Large intestine (tissue), 3 donors: ENCODE measurements around the gene PAFAH1B1. TPM values are rescaled to one million over a fixed set of nuclear protein-coding genes. Genes with fewer than 3 reads are reported as not detected.
A peak's percentile ranks its signal among the peaks of the same experiment; 100 is the strongest.
"Not testable (repeated sequence)": the region's sequence is repeated elsewhere in the genome, so short reads cannot be mapped to it uniquely, and the experiment has no call there.

Experiments used
- DNase-seq, 2 donors: peaks; one replicate each; pipeline versions ENCODE4 v3.0.0 to v3.0.0-alpha.2; 2013
- H3K27ac ChIP-seq: one replicate; pipeline ENCODE4 v1.5.1; 2013; ENCODE audit warnings: low read length
- H3K27me3 ChIP-seq: 2 replicates; pipeline ENCODE4 v1.6.1; 2013; ENCODE audit warnings: low read length; ENCODE audit not compliant: control insufficient read depth, insufficient read depth
- H3K36me3 ChIP-seq: 2 replicates; pipeline ENCODE4 v1.6.1; 2013; ENCODE audit warnings: low read length; ENCODE audit not compliant: control insufficient read depth, insufficient read depth
- H3K4me1 ChIP-seq: one replicate; pipeline ENCODE4 v1.6.1; 2013; ENCODE audit warnings: low read length; ENCODE audit not compliant: control insufficient read depth, insufficient read depth
- H3K4me3 ChIP-seq: one replicate; pipeline ENCODE4 v1.5.1; 2013; ENCODE audit warnings: low read length
- H3K9me3 ChIP-seq: one replicate; pipeline ENCODE4 v1.6.1; 2013; ENCODE audit warnings: mild to moderate bottlenecking, low read depth, low read length, moderate library complexity; ENCODE audit not compliant: control insufficient read depth
- WGBS: methylation state at CpG from one replicate; pipeline ENCODE4 v1.1.5; 2013; ENCODE audit warnings: low lambda C conversion rate; ENCODE audit not compliant: insufficient coverage; 5-methylcytosine and 5-hydroxymethylcytosine counted together
- polyA plus RNA-seq: library from polyadenylated mRNA; unstranded; fragments of 120-200 nt; gene quantifications from one replicate; pipeline ENCODE4 v1.2.1, GENCODE V29; 2013

The PAFAH1B1 gene
- polyA plus RNA-seq, 1 donor = 107 TPM

DNA sequence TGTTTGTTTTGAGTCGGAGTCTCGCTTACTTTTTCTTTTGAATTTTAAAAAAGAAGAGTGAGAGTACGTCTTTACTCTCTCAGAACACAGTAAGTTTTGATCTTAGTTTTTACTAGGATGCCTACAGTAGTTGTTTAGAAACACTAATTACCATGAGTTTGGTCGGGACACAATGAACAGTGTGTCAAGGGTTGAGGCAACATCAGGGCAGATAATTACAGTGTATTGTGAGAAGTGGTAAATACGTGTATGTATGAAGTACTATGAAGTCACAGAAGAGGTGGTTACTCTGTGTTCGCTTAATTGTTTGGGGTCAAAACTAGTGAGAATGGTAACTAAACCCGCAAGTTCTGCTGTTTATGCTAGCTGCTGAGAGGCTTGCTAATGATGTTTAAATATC, 18.2 kb downstream of the PAFAH1B1 start:
- H3K4me1 ChIP-seq = no peaks in the 10 kb centered on the region
- no peak overlapping the region for H3K4me3 ChIP-seq
- WGBS = no CpG with 5 or more reads among the region's 7 CpGs
- no peak for DNase-seq
- H3K27me3 ChIP-seq = no peaks in the 10 kb centered on the region
- no peak overlapping the region for H3K27ac ChIP-seq
- peaks cover 2% of the 10 kb centered on the region for H3K36me3 ChIP-seq
- no peaks in the 10 kb centered on the region for H3K9me3 ChIP-seq

DNA sequence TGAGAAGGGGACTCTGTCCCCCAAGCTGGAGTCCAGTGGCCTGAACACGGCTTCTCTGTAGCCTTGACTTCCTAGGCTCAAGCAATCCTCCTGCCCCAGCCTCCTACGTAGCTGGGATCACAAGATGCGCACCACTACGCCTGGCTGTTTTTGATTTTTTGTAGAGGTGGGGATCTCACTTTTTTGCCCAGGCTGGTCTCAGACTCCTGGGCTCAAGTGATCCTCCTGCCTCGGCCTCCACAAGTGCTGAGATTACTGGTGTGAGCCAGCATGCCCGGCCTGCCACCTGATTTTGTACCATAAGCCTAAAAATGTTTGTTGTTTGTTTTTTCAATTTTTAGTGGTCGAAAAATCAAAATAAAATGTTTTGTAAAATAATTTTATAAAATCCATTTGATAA, 19.2 kb downstream of the PAFAH1B1 start:
- H3K4me3 ChIP-seq = no peak overlapping the region
- peaks cover 3% of the 10 kb centered on the region for H3K4me1 ChIP-seq
- H3K27ac ChIP-seq = no peak overlapping the region
- H3K27me3 ChIP-seq = no peaks in the 10 kb centered on the region
- WGBS = 100% methylated on average over 1 of the region's 7 CpGs
- H3K36me3 ChIP-seq = no peaks in the 10 kb centered on the region
- DNase-seq = no peak
- H3K9me3 ChIP-seq = no peaks in the 10 kb centered on the region

DNA sequence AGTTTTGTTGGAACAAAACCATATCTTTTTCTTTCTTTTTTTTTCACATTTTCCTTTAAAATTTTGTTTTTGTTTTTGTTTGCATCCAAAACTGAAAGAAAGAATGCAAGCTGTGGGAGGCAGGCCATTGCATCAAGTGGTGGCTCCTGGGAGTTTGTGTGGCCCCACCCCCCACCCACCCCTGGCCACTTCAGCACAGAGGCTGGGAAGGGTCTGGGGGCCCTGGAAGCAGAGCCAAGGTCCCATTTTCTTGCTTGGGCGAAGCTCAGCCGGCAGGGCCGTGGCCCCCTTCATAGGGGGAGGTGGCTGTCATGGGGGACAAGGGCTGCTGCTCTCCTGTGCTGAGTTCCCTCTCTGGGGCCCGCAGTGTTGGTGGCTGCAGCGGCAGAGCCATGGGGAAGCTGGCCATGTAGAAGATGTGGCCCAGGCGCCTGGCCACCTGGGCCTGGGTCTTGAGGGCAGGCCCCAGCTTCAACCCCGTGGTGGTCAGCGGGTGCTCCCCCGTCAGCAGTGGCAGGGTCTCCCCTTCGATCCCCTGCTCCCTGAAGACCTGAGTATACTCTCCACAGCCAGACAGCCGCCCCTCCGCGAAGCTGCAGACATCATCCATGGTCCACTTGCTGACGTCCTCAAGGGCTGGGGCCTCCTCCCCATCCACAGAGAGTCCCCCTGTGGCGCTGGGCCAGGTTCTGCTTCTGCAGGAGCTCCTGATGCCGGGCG, 19.8 kb downstream of the PAFAH1B1 start:
- DNase-seq = no peak

DNA sequence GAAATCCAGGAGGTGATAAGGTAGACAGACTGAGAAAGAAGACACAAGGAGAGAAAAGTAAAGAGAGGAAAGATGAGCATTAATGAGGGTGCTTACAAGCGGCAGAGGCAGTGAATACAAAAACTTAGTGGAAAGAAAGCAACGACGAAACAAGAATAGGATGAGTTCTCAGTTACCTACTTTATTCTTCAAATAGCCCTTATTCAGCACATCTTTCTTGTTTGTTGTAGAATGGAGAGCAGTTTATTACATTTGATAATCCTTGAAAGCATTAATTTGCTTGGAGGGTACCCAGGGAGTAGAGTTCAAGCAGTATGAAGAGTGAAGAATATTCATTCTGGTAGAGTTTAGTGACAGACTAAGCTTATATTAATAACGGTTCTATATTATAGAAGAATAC, 22.4 kb downstream of the PAFAH1B1 start:
- no peak for DNase-seq
- Histone ChIP-seq H3K4me1 (peaks cover 5% of the 10 kb centered on the region), H3K27me3 (no peaks in the 10 kb centered on the region), H3K36me3 (no peaks in the 10 kb centered on the region), H3K4me3 (no peak overlapping the region), H3K27ac (no peak overlapping the region), H3K9me3 (no peaks in the 10 kb centered on the region)
- WGBS = 100% methylated on average over 1 of the region's 4 CpGs

More for the DNA sequence above, 19.8 kb downstream of the PAFAH1B1 start:
- no peaks in the 10 kb centered on the region for H3K27me3 ChIP-seq
- no peak overlapping the region for H3K4me3 ChIP-seq
- no peaks in the 10 kb centered on the region for H3K9me3 ChIP-seq
- H3K36me3 ChIP-seq = no peaks in the 10 kb centered on the region
- no CpG with 5 or more reads among the region's 17 CpGs for WGBS
- peaks cover 5% of the 10 kb centered on the region for H3K4me1 ChIP-seq
- H3K27ac ChIP-seq = no peak overlapping the region

DNA sequence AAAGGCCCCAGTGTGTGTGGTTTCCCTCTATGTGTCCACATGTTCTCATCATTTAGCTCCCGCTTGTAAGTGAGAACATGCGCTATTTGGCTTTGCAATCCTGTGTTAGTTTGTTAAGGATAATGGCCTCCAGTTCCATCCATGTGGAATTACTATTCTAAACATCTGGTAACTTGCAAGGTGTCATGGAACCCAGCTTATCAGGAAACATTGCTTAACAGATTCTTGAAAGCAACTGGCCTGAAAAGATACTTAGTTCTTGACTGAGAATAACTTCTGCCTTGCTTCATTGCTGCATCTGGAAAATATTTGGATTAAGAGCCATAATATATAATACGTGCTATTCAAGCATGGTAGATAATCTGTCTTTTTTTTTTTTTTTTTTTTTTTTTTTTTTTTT, 27.8 kb downstream of the PAFAH1B1 start:
- Histone ChIP-seq H3K4me1 (peaks cover 16% of the 10 kb centered on the region), H3K9me3 (no peaks in the 10 kb centered on the region), H3K27me3 (no peaks in the 10 kb centered on the region), H3K4me3 (no peak overlapping the region), H3K27ac (no peak overlapping the region), H3K36me3 (peaks cover 6% of the 10 kb centered on the region)
- DNase-seq = no peak
- no CpG with 5 or more reads among the region's 3 CpGs for WGBS

DNA sequence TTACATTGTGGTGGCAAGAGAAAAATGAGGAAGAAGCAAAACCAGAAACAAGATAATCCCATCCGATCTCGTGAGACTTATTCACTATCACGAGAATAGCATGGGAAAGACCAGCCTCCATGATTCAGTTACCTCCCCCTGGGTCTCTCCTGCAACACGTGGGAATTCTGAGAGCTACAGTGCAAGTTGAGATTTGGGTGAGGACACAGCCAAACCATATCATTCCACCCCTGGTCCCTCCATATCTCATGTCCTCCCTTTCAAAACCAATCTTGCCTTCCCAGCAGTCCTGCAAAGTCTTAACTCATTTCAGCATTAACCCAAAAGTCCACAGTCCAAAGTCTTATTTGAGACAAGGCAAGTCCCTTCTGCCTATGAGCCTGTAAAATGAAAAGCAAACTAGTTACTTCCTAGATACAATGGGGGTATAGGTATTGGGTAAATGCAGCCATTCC, 28.5 kb downstream of the PAFAH1B1 start:
- not testable (repeated sequence) for H3K27me3 ChIP-seq, H3K9me3 ChIP-seq, H3K4me3 ChIP-seq, H3K36me3 ChIP-seq
- peaks cover 16% of the 10 kb centered on the region for H3K4me1 ChIP-seq
- 90% methylated on average over 2 of the region's 4 CpGs for WGBS
- peak in 1 of 2 donors; percentile 54 for DNase-seq
- peak overlapping the region; percentile 27 for H3K27ac ChIP-seq

DNA sequence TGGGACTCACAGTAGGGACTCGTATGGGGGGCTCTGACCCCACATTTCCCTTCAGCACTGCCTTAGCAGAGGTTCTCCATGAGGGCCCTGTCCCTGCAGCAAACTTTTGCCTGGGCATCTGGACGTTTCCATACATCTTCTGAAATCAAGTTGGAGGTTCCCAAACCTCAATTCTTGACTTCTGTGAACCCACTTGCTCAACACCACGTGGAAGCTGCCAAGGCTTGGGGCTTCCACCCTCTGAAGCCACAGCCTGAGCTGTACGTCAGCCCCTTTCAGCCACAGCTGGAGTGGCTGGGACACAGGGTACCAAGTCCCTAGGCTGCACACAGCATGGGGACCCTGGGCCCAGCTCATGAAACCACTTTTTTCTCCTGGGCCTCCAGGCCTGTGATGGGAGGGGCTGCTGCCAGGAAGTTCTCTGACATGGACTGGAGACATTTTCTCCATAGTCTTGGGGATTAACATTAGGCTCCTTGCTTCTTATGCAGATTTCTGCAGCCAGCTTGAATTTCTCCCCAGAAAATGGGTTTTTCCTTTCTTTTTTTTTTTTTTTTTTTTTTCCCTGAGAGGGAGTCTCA, 29.4 kb downstream of the PAFAH1B1 start:
- no CpG with 5 or more reads among the region's 4 CpGs for WGBS
- H3K4me3 ChIP-seq, H3K27me3 ChIP-seq, H3K9me3 ChIP-seq, DNase-seq, H3K27ac ChIP-seq, H3K36me3 ChIP-seq: not testable (repeated sequence)
- H3K4me1 ChIP-seq = peaks cover 11% of the 10 kb centered on the region

DNA sequence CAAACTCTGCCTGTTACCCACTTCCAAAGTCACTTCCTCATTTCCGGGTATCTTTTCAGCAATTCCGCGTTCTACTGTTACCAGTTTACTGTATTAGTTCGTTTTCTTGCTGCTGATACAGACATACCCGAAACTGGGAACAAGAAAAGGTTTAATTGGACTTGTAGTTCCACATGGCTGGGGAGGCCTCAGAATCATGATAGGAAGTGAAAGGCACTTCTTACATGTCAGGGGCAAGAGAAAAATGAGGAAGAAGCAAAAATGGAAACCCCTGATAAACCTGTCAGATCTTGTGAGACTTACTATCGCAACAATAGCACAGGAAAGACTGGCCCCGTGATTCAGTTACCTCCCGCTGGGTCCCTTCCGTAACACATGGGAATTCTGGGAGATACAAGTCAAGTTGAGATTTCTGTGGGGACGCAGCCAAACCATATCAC, 30.9 kb downstream of the PAFAH1B1 start:
- H3K36me3 ChIP-seq = peaks cover 6% of the 10 kb centered on the region
- WGBS = 88% methylated on average over 1 of the region's 10 CpGs
- H3K27ac ChIP-seq = no peak overlapping the region
- DNase-seq = no peak
- no peaks in the 10 kb centered on the region for H3K27me3 ChIP-seq
- peaks cover 11% of the 10 kb centered on the region for H3K4me1 ChIP-seq
- no peak overlapping the region for H3K4me3 ChIP-seq
- no peaks in the 10 kb centered on the region for H3K9me3 ChIP-seq

DNA sequence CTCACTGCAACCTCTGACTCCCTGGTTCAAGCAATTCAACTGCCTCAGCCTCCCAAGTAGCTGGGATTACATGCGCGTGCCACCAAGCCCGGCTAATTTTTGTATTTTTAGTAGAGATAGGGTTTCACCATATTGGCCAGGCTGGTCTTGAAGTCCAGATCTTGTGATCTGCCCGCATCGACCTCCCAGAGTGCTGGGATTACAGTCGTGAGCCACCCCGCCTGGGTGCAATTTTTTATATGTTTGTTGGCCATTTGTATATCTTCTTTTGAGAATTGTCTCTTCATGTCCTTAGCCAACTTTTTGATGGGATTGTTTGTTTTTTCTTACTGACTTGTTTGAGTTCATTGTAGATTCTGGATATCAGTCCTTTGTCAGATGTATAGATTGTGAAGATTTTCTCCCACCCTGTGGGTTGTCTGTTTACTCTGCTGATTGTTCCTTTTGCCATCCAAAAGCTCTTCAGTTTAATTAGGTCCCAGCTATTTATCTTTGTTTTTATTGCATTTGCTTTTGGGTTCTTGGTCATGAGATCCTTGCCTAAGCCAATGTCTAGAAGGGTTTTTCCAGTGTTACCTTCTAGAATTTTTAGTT, 33.3 kb downstream of the PAFAH1B1 start:
- H3K27ac ChIP-seq, DNase-seq, H3K27me3 ChIP-seq, H3K9me3 ChIP-seq, H3K4me1 ChIP-seq, H3K36me3 ChIP-seq, H3K4me3 ChIP-seq: not testable (repeated sequence)
- WGBS = no CpG with 5 or more reads among the region's 7 CpGs

DNA sequence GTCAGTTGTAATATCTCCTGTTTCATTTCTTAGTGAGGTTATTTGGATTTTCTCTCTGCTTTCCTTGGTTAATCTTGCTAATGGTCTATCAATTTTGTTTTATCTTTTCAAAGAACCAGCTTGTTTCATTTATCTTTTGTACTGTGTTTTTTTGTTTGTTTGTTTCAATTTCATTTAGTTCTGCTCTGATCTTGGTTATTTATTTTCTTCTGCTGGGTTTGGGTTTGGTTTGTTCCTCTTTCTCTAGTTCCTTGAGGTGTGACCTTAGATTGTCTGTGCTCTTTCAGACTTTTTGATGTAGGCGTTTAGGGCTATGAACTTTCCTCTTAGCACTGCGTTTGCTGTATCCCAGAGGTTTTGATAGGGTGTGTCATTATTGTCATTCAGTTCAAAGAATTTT, 35.5 kb downstream of the PAFAH1B1 start:
- H3K27me3 ChIP-seq, H3K27ac ChIP-seq, H3K9me3 ChIP-seq, H3K4me1 ChIP-seq, DNase-seq, H3K4me3 ChIP-seq, H3K36me3 ChIP-seq: not testable (repeated sequence)
- WGBS = 100% methylated on average over 1 of the region's 2 CpGs
